ENCODE measurements around the gene SRGAP1. TPM values are rescaled to one million over a fixed set of nuclear protein-coding genes. Genes with fewer than 3 reads are reported as not detected.
"Not testable (repeated sequence)": the region's sequence is repeated elsewhere in the genome, so short reads cannot be mapped to it uniquely, and the experiment has no call there.

SRGAP1 gene
- total RNA-seq, 1 experiment from 2014 or later: 0.10 TPM

- DNase-seq (ENCODE audit: low spot score): no peak
- in situ Hi-C loops (cut with HindIII; ENCODE audit: low sequenced_read_pairs): no loop called here
Observed at GRCh38 chr12:64054079-64054520, 209.6 kb downstream of the SRGAP1 start.

- no peak for DNase-seq (ENCODE audit: low spot score)
- in situ Hi-C loops (cut with HindIII; ENCODE audit: low sequenced_read_pairs): no loop called here
Observed at GRCh38 chr12:64056741-64057140, 212.2 kb downstream of the SRGAP1 start.

- in situ Hi-C loops (cut with HindIII; ENCODE audit: low sequenced_read_pairs): no loop called here
- DNase-seq (ENCODE audit: low spot score): no peak
Observed at GRCh38 chr12:64057706-64058105, 213.2 kb downstream of the SRGAP1 start.

- no peak for DNase-seq (ENCODE audit: low spot score)
- in situ Hi-C loops (cut with HindIII; ENCODE audit: low sequenced_read_pairs): no loop called here
Observed at GRCh38 chr12:64058541-64059265, 214.2 kb downstream of the SRGAP1 start.

- in situ Hi-C loops (cut with HindIII; ENCODE audit: low sequenced_read_pairs): no loop called here
- no peak for DNase-seq (ENCODE audit: low spot score)
Observed at GRCh38 chr12:64059685-64060084, 215.2 kb downstream of the SRGAP1 start.

- in situ Hi-C loops (cut with HindIII; ENCODE audit: low sequenced_read_pairs): no loop called here
- DNase-seq (ENCODE audit: low spot score): no peak
Observed at GRCh38 chr12:64061868-64062375, 217.4 kb downstream of the SRGAP1 start.

- DNase-seq (ENCODE audit: low spot score): no peak
- in situ Hi-C loops (cut with HindIII; ENCODE audit: low sequenced_read_pairs): no loop called here
Observed at GRCh38 chr12:64063121-64063520, 218.6 kb downstream of the SRGAP1 start.

- in situ Hi-C loops (cut with HindIII; ENCODE audit: low sequenced_read_pairs): no loop called here
- no peak for DNase-seq (ENCODE audit: low spot score)
Observed at GRCh38 chr12:64064240-64064639, 219.7 kb downstream of the SRGAP1 start.

GRCh38 chr12:64064706-64065105 lies 220.2 kb downstream of the SRGAP1 start:
- in situ Hi-C loops (cut with HindIII; ENCODE audit: low sequenced_read_pairs): no loop called here
- DNase-seq (ENCODE audit: low spot score): no peak

- in situ Hi-C loops (cut with HindIII; ENCODE audit: low sequenced_read_pairs): no loop called here
- DNase-seq (ENCODE audit: low spot score): no peak
Observed at GRCh38 chr12:64065881-64066451, 221.5 kb downstream of the SRGAP1 start.

GRCh38 chr12:64066776-64067175 lies 222.3 kb downstream of the SRGAP1 start:
- DNase-seq (ENCODE audit: low spot score): no peak
- in situ Hi-C loops (cut with HindIII; ENCODE audit: low sequenced_read_pairs): no loop called here

GRCh38 chr12:64070454-64070853 lies 226.0 kb downstream of the SRGAP1 start:
- in situ Hi-C loops (cut with HindIII; ENCODE audit: low sequenced_read_pairs): no loop called here
- DNase-seq (ENCODE audit: low spot score): no peak

- DNase-seq (ENCODE audit: low spot score): no peak
- in situ Hi-C loops (cut with HindIII; ENCODE audit: low sequenced_read_pairs): no loop called here
Observed at GRCh38 chr12:64072916-64073575, 228.5 kb downstream of the SRGAP1 start.

- DNase-seq (ENCODE audit: low spot score); in situ Hi-C loops (cut with HindIII; ENCODE audit: low sequenced_read_pairs): not testable (repeated sequence)
Observed at GRCh38 chr12:64076565-64076964, 232.1 kb downstream of the SRGAP1 start.

- in situ Hi-C loops (cut with HindIII; ENCODE audit: low sequenced_read_pairs): no loop called here
- DNase-seq (ENCODE audit: low spot score): no peak
Observed at GRCh38 chr12:64077922-64078321, 233.4 kb downstream of the SRGAP1 start.

GRCh38 chr12:64080319-64081007 lies 236.0 kb downstream of the SRGAP1 start:
- in situ Hi-C loops (cut with HindIII; ENCODE audit: low sequenced_read_pairs): no loop called here
- DNase-seq (ENCODE audit: low spot score): no peak

GRCh38 chr12:64081008-64081404 lies 236.5 kb downstream of the SRGAP1 start:
- in situ Hi-C loops (cut with HindIII; ENCODE audit: low sequenced_read_pairs): no loop called here
- no peak for DNase-seq (ENCODE audit: low spot score)

GRCh38 chr12:64082116-64082515 lies 237.6 kb downstream of the SRGAP1 start:
- no peak for DNase-seq (ENCODE audit: low spot score)
- in situ Hi-C loops (cut with HindIII; ENCODE audit: low sequenced_read_pairs): no loop called here

GRCh38 chr12:64082866-64083268 lies 238.4 kb downstream of the SRGAP1 start:
- DNase-seq (ENCODE audit: low spot score): no peak
- in situ Hi-C loops (cut with HindIII; ENCODE audit: low sequenced_read_pairs): no loop called here
